ENCODE data around the gene MPL.

DNA sequence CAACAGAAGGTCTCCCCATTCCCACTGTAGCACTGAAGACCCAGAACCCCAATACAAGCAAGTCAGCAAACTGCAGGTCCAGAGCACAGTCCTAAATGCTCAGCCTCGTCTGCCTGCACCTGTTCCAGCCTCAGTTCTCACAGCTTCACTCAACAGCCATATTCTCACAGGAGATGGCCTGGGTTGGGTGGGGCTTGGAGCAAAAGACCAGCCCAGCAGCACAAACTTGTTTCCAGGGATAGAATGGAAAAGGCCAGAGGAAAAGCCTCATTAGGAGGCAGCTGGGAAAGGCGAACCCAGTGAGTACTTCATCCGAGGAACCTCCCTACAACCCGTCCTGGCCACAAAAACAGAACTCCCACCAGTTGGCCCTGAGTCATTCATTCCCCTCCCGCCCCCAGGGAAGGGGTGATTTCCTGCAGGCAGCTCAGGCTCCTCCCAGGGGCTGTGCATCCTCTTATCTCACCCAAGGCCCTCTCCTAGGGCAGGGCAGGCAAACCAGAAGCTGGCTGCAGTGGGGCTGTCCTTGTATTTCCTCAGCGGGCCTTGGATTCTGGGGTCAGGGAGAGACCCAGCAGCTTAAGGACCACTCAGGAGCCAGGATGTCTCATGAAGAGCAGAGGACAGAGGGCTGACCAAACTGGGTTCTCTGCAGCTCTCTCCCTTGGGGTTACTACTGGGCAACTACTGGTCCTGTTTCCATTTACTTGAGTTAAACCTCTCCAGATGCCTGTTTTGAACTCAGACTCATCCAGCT, 7.4 kb upstream of the MPL start:
- TF ChIP-seq EZH2phosphoT487 (IDR thresholded peaks at IDR 0.05; ENCODE audit: borderline replicate concordance, low read depth) (no peak), YY1 (IDR thresholded peaks at IDR 0.05; ENCODE audit: low read depth) (no peak), JUND (IDR thresholded peaks at IDR 0.05) (no peak), CHD2 (IDR thresholded peaks at IDR 0.05; ENCODE audit: low read length, partially characterized antibody) (no peak), NRF1 (IDR thresholded peaks at IDR 0.05; ENCODE audit: low read depth, low read length) (no peak)
- TF ChIP-seq, protein P1, sequence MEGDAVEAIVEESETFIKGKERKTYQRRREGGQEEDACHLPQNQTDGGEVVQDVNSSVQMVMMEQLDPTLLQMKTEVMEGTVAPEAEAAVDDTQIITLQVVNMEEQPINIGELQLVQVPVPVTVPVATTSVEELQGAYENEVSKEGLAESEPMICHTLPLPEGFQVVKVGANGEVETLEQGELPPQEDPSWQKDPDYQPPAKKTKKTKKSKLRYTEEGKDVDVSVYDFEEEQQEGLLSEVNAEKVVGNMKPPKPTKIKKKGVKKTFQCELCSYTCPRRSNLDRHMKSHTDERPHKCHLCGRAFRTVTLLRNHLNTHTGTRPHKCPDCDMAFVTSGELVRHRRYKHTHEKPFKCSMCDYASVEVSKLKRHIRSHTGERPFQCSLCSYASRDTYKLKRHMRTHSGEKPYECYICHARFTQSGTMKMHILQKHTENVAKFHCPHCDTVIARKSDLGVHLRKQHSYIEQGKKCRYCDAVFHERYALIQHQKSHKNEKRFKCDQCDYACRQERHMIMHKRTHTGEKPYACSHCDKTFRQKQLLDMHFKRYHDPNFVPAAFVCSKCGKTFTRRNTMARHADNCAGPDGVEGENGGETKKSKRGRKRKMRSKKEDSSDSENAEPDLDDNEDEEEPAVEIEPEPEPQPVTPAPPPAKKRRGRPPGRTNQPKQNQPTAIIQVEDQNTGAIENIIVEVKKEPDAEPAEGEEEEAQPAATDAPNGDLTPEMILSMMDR (IDR thresholded peaks at IDR 0.05): no peak
- TF ChIP-seq, protein P2, sequence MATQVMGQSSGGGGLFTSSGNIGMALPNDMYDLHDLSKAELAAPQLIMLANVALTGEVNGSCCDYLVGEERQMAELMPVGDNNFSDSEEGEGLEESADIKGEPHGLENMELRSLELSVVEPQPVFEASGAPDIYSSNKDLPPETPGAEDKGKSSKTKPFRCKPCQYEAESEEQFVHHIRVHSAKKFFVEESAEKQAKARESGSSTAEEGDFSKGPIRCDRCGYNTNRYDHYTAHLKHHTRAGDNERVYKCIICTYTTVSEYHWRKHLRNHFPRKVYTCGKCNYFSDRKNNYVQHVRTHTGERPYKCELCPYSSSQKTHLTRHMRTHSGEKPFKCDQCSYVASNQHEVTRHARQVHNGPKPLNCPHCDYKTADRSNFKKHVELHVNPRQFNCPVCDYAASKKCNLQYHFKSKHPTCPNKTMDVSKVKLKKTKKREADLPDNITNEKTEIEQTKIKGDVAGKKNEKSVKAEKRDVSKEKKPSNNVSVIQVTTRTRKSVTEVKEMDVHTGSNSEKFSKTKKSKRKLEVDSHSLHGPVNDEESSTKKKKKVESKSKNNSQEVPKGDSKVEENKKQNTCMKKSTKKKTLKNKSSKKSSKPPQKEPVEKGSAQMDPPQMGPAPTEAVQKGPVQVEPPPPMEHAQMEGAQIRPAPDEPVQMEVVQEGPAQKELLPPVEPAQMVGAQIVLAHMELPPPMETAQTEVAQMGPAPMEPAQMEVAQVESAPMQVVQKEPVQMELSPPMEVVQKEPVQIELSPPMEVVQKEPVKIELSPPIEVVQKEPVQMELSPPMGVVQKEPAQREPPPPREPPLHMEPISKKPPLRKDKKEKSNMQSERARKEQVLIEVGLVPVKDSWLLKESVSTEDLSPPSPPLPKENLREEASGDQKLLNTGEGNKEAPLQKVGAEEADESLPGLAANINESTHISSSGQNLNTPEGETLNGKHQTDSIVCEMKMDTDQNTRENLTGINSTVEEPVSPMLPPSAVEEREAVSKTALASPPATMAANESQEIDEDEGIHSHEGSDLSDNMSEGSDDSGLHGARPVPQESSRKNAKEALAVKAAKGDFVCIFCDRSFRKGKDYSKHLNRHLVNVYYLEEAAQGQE (IDR thresholded peaks at IDR 0.05; ENCODE audit: low read depth, low read length): no peak
- TF ChIP-seq, protein P3, sequence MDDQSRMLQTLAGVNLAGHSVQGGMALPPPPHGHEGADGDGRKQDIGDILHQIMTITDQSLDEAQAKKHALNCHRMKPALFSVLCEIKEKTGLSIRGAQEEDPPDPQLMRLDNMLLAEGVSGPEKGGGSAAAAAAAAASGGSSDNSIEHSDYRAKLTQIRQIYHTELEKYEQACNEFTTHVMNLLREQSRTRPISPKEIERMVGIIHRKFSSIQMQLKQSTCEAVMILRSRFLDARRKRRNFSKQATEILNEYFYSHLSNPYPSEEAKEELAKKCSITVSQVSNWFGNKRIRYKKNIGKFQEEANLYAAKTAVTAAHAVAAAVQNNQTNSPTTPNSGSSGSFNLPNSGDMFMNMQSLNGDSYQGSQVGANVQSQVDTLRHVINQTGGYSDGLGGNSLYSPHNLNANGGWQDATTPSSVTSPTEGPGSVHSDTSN (IDR thresholded peaks at IDR 0.05): no peak

Measured in SK-N-SH (cell line).